Ishikawa (cell line): Measurements from ENCODE around the gene KRT35.

Source experiments
- CEBPB ChIP-seq: IDR thresholded peaks from 2 replicates; pipeline ENCODE4 v1.6.1; 2012
- CREB1 ChIP-seq: IDR thresholded peaks from 2 replicates; pipeline ENCODE4 v1.6.1; 2012; ENCODE audit warnings: low read depth
- EGR1 ChIP-seq: IDR thresholded peaks from 2 replicates; pipeline ENCODE4 v1.6.1; 2012
- EP300 ChIP-seq: IDR thresholded peaks from 2 replicates; pipeline ENCODE4 v1.6.1; 2012; ENCODE audit warnings: borderline replicate concordance
- FOXM1 ChIP-seq: IDR thresholded peaks from 2 replicates; pipeline ENCODE4 v1.6.1; 2012; ENCODE audit warnings: low read depth, borderline replicate concordance
- NFIC ChIP-seq: IDR thresholded peaks from 2 replicates; pipeline ENCODE4 v1.6.1; 2012
- RAD21 ChIP-seq: IDR thresholded peaks from 2 replicates; pipeline ENCODE4 v1.6.1; 2012; ENCODE audit warnings: low read depth
- TAF1 ChIP-seq: IDR thresholded peaks from 2 replicates; pipeline ENCODE4 v1.6.1; 2012; ENCODE audit warnings: low read depth, mild to moderate bottlenecking
- TCF12 ChIP-seq: IDR thresholded peaks from 2 replicates; pipeline ENCODE4 v1.6.1; 2012; ENCODE audit warnings: low read depth
- TEAD4 ChIP-seq: IDR thresholded peaks from 2 replicates; pipeline ENCODE4 v1.6.1; 2012
- USF1 ChIP-seq: IDR thresholded peaks from 2 replicates; pipeline ENCODE4 v1.6.1; 2012
- YY1 ChIP-seq: IDR thresholded peaks from 2 replicates; pipeline ENCODE4 v1.6.1; 2012; ENCODE audit warnings: low read depth
- ZBTB7A ChIP-seq: IDR thresholded peaks from 2 replicates; pipeline ENCODE4 v1.6.1; 2012; ENCODE audit warnings: low read depth
- TF ChIP-seq, protein P1 (sequence below): IDR thresholded peaks from 2 replicates; pipeline ENCODE4 v1.6.1; 2012; ENCODE audit warnings: low read depth, mild to moderate bottlenecking
- TF ChIP-seq, protein P2 (sequence below): IDR thresholded peaks from 2 replicates; pipeline ENCODE4 v1.6.1; 2012

Gene KRT35

GRCh38 chr17:41520821-41521521, 40.0 kb upstream of the KRT35 start:
- no peak for TF ChIP-seq YY1
- 0 out of 2 replicates have a peak, but pooled peaks have one; percentile 9 for TF ChIP-seq NFIC

DNA sequence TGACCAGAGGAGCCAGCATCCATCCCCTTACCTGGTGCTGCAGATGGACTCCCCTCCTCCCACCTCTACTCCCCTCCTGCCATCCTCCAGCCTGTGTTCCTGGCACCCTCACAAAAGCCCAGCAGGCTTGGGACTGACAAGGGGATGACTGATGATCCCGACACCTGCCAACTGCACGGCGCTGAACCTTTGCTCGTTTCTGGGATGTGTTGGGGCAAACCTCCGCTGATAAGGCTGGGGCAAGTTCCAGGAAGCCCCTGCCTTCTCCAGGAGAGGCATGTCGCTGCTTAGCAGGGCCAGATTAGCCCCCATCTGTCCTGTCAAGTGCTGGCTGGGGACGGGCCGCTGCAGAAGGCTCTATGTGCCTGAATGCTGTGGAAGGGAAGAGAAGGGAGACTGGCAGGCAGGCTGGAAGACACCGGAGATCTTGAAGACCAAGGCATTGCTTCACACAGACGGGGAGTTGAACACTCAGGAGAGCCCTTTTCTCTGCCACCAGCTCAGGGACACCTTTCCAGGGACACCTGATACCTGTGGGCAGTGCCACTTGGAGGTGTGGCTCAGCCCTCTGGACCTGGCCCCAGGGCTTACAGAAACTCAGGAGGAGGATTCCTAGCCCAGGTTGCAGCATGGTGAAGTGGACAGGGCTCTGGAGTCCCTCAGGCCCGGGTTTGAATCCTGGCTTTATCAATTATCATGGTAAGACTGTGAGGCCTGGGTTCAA, 38.7 kb upstream of the KRT35 start:
- 0 out of 2 replicates have a peak, but pooled peaks have one; percentile 36 for TF ChIP-seq NFIC
- no peak for TF ChIP-seq RAD21

DNA sequence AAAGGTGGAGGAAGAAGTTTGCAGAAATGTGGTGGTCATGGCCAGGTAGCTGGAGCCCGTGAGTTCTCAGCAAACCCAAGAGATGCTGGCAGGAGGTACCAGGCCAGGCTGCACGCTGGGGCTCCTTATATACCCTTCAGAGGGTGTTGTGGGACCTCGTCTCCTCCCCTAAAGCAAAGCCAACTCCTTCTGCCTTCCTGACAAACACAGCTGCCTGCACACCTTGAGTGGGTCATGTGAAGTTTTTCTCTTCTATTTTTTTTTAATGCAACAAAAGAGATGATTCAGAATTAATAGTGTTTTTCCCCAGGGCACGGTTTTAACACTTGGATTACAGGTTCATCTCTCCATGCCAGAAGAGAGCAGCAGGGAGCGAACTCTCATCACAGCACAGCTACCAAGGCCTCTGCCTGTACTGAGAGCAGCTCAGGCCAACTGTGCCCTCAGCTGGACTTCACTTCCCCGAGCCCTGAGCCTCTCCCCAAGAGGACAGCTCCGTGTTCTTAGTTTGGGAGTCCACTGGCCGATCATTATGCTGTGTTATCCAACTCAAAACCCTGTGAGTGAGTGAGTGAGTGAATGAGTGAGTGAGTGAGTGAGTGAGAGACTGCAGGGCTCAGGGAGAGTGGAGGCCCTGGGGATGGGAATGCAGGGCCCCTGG, 38.0 kb upstream of the KRT35 start, which contains the start of gene KRT15:
Gene KRT15 (minus strand): TSS at position 102 of the 661 bp plus-strand sequence. CDS start 63 bp downstream, at position 39.
- TF ChIP-seq CEBPB, result no peak
- TF ChIP-seq, protein P1, sequence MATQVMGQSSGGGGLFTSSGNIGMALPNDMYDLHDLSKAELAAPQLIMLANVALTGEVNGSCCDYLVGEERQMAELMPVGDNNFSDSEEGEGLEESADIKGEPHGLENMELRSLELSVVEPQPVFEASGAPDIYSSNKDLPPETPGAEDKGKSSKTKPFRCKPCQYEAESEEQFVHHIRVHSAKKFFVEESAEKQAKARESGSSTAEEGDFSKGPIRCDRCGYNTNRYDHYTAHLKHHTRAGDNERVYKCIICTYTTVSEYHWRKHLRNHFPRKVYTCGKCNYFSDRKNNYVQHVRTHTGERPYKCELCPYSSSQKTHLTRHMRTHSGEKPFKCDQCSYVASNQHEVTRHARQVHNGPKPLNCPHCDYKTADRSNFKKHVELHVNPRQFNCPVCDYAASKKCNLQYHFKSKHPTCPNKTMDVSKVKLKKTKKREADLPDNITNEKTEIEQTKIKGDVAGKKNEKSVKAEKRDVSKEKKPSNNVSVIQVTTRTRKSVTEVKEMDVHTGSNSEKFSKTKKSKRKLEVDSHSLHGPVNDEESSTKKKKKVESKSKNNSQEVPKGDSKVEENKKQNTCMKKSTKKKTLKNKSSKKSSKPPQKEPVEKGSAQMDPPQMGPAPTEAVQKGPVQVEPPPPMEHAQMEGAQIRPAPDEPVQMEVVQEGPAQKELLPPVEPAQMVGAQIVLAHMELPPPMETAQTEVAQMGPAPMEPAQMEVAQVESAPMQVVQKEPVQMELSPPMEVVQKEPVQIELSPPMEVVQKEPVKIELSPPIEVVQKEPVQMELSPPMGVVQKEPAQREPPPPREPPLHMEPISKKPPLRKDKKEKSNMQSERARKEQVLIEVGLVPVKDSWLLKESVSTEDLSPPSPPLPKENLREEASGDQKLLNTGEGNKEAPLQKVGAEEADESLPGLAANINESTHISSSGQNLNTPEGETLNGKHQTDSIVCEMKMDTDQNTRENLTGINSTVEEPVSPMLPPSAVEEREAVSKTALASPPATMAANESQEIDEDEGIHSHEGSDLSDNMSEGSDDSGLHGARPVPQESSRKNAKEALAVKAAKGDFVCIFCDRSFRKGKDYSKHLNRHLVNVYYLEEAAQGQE, result no peak
- TF ChIP-seq CREB1, result no peak
- TF ChIP-seq TCF12, result no peak
- TF ChIP-seq, protein P2, sequence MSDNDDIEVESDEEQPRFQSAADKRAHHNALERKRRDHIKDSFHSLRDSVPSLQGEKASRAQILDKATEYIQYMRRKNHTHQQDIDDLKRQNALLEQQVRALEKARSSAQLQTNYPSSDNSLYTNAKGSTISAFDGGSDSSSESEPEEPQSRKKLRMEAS, result no peak

DNA sequence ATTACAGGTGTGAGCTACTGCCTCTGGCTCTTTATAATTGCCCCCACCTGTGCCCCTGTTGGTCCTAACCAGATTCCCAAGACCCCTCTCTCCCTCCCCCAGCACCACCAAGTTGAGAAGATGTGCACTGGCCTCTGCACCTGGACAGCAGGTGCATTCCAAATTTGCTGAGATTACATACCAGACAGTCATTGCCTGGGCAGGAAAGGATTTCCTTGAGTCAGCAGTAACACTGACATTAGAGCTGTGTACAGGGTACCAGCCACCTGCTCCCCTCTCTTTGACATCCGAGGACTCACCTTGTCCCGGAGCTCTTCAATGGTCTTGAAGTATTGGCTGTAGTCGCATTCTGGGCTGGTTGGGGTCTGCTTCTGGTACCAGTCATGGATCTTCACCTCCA, 37.1 kb upstream of the KRT35 start:
- TF ChIP-seq, protein P1, result no peak
- TF ChIP-seq TCF12 (no peak), FOXM1 (no peak), YY1 (no peak), CEBPB (no peak), TEAD4 (no peak), USF1 (no peak), CREB1 (no peak)
- TF ChIP-seq, protein P2, result no peak

GRCh38 chr17:41516830-41517283, 35.9 kb upstream of the KRT35 start:
- TF ChIP-seq USF1 (no peak), NFIC (peak; percentile 65)

GRCh38 chr17:41516147-41516829, 35.3 kb upstream of the KRT35 start:
- no peak for TF ChIP-seq RAD21
- TF ChIP-seq, protein P2, result no peak
- TF ChIP-seq CREB1, result no peak
- TF ChIP-seq TAF1, result no peak
- TF ChIP-seq NFIC, result no peak
- no peak for TF ChIP-seq TCF12
- TF ChIP-seq EGR1, result no peak
- no peak for TF ChIP-seq ZBTB7A
- TF ChIP-seq USF1, result no peak
- no peak for TF ChIP-seq CEBPB
- no peak for TF ChIP-seq FOXM1
- TF ChIP-seq TEAD4, result no peak
- no peak for TF ChIP-seq YY1
- TF ChIP-seq, protein P1, result no peak
- no peak for TF ChIP-seq EP300
